ENCODE data around the gene TAF11L12. TPM values are rescaled to one million over a fixed set of nuclear protein-coding genes. Genes with fewer than 3 reads are reported as not detected.

TAF11L12 gene
- total RNA-seq, result not detected in 2 replicates

GRCh38 chr5:17610092-17610491 lies at the start of gene TAF11L12:
Gene TAF11L12 (plus strand): TSS chr5:17610392.

DNA sequence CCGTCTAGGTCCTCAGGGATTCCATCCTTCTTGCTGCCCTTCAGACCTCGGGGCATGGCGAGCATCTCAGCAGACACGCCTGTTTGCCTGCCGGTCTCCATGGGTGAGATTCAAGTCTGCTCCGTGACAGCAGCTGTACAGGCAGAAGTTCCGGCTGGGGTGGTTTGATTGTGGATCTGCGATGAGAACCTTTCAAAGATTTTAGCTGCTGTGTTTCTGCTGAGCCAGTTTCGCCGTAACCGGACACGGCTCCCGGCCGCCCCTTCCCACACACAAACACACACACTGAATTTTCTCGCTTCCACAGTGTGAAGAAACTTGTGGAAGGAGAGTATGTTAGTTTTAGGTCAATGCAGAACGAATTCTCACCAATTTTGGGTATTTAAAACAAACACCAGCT lies 24.5 kb upstream of the TAF11L12 start, which contains the start of gene TAF11L7:
Gene TAF11L7 (minus strand): TSS at position 101 of the 400 bp plus-strand sequence.

DNA sequence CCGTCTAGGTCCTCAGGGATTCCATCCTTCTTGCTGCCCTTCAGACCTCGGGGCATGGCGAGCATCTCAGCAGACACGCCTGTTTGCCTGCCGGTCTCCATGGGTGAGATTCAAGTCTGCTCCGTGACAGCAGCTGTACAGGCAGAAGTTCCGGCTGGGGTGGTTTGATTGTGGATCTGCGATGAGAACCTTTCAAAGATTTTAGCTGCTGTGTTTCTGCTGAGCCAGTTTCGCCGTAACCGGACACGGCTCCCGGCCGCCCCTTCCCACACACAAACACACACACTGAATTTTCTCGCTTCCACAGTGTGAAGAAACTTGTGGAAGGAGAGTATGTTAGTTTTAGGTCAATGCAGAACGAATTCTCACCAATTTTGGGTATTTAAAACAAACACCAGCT lies 19.3 kb upstream of the TAF11L12 start, which contains the start of gene TAF11L8:
Gene TAF11L8 (minus strand): TSS at position 101 of the 400 bp plus-strand sequence.

DNA sequence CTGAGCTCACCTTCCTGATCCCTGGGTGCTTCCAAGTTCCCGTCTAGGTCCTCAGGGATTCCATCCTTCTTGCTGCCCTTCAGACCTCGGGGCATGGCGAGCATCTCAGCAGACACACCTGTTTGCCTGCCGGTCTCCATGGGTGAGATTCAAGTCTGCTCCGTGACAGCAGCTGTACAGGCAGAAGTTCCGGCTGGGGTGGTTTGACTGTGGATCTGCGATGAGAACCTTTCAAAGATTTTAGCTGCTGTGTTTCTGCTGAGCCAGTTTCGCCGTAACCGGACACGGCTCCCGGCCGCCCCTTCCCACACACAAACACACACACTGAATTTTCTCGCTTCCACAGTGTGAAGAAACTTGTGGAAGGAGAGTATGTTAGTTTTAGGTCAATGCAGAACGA lies 15.9 kb upstream of the TAF11L12 start, which contains the start of gene TAF11L9:
Gene TAF11L9 (minus strand): TSS at position 140 of the 400 bp plus-strand sequence.

GRCh38 chr5:17597728-17598127 lies 12.5 kb upstream of the TAF11L12 start, which contains the start of gene TAF11L10:
Gene TAF11L10 (minus strand): TSS chr5:17597828.

GRCh38 chr5:17603880-17604279 lies 6.3 kb upstream of the TAF11L12 start, which contains the start of gene TAF11L11:
Gene TAF11L11 (plus strand): TSS chr5:17604183.

DNA sequence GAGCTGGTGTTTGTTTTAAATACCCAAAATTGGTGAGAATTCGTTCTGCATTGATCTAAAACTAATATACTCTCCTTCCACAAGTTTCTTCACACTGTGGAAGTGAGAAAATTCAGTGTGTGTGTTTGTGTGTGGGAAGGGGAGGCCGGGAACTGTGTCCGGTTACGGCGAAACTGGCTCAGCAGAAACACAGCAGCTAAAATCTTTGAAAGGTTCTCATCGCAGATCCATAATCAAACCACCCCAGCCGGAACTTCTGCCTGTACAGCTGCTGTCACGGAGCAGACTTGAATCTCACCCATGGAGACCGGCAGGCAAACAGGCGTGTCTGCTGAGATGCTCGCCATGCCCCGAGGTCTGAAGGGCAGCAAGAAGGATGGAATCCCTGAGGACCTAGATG lies 21.6 kb downstream of the TAF11L12 start, which contains the start of gene TAF11L13:
Gene TAF11L13 (plus strand): TSS at position 301 of the 400 bp plus-strand sequence.

DNA sequence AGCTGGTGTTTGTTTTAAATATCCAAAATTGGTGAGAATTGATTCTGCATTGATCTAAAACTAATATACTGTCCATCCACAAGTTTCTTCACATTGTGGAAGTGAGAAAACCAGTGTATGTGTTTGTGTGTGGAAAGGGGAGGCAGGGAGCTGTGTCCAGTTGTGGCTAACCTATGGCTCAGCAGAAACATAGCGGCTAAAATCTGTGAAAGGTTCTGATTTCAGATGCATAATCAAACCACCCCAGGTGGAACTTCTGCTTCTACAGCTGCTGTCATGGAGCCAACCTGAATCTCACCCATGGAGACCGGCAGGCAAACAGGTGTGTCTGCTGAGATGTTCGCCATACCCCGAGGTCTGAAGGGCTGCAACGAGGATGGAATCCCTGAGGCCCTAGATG lies 24.0 kb downstream of the TAF11L12 start, which contains the start of gene TAF11L14:
Gene TAF11L14 (plus strand): TSS at position 301 of the 400 bp plus-strand sequence.

Other genes with a start within 250 kb of the TAF11L12 start
- not detected in 2 replicates for gene TAF11L2, start 112.2 kb upstream of the TAF11L12 start, total RNA-seq
- gene TAF11L3, start 92.0 kb upstream of the TAF11L12 start, total RNA-seq, result not detected in 2 replicates
- gene TAF11L4, start 88.6 kb upstream of the TAF11L12 start, total RNA-seq, result not detected in 2 replicates
- not detected in 2 replicates for gene TAF11L5, start 85.2 kb upstream of the TAF11L12 start, total RNA-seq
- gene TAF11L6, start 81.7 kb upstream of the TAF11L12 start, total RNA-seq, result not detected in 2 replicates
- not detected in 2 replicates for gene TAF11L7, start 24.6 kb upstream of the TAF11L12 start, total RNA-seq
- gene TAF11L8, start 19.4 kb upstream of the TAF11L12 start, total RNA-seq, result not detected in 2 replicates
- gene TAF11L9, start 16.0 kb upstream of the TAF11L12 start, total RNA-seq, result not detected in 2 replicates
- gene TAF11L10, start 12.6 kb upstream of the TAF11L12 start, total RNA-seq, result not detected in 2 replicates
- gene TAF11L11, start 6.2 kb upstream of the TAF11L12 start, total RNA-seq, result not detected in 2 replicates
- gene TAF11L13, start 21.7 kb downstream of the TAF11L12 start, total RNA-seq, result not detected in 2 replicates
- not detected in 2 replicates for gene TAF11L14, start 24.1 kb downstream of the TAF11L12 start, total RNA-seq

All from dermis lymphatic vessel endothelial cell (primary cell).